Activated effector memory CD4-positive, alpha-beta T cell treated with anti-CD3 and anti-CD28 coated beads, Interleukin-2, amount 50 U/mL, for 16 hours (primary cell): Measurements from ENCODE around the gene ARSJ.
"Not testable (repeated sequence)": the region's sequence is repeated elsewhere in the genome, so short reads cannot be mapped to it uniquely, and the experiment has no call there.

Experiments used
- DNase-seq: peaks from one replicate; pipeline ENCODE4 v3.0.0-alpha.2; 2020

Gene ARSJ

DNA sequence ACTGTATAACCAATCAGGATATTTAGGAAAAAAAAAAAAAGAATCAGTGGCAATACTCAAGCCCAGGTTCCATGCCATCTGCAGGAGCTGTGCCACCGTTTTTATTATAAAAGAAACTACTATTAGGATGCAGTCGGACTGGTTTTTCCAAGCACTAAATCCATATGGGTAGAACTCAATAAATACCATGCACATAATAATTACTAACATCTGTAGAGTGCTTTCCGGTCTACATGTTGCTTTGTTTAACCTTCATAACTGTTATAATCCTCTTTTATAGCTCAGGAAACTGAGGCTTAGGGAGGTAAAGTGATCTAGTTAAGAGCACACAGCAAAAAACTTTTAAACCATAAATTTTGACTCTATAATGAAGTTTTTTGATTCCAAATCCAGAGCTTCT is 24.0 kb downstream of the ARSJ start:
- DNase-seq = no peak

GRCh38 chr4:113953888-113954287 is 25.6 kb downstream of the ARSJ start:
- no peak for DNase-seq

DNA sequence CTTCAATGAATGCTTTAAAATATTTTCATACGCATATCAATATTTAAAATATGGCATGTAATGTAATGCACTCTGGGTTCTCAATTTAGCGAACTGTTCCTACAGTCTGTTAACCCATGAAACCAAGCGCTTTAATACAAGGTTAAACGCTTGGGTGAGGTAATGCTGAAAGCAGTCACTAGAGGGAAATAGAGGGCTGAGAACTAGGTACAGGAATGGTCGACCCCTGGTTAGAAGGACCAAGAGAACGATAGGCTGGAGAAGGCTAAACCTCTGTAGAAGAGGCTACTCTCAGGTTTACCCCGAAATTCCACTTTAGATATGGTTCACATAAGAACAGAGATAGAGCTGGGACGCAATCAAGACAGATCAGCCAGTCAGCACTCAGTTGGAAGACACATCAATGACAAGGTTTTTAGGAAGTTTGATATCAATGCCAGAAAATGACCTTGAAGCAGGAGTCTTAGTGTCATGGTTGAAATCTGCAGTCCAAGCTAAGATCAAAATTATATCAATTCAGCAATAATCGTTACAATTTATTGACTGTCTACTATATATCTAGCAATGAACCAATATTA is 26.9 kb downstream of the ARSJ start:
- DNase-seq = no peak

DNA sequence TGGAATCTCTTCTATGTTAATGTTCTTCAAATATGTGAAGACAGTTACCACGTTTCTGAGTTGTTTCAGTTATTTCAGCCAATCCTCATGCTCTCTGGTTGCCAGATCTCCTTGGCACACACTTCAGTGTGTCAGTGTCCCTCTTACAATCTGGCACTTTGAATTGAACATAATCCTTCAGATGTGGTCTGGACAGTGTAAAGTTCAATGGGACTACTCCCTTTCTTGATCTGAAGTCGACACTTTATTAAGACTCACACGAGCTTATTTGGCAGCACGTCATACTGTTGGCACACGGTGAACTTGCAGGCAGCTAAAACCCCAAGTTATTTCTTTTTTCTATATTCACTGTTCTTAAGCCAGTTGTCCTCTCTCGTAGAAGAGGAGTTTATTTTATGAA is 28.2 kb downstream of the ARSJ start:
- no peak for DNase-seq

GRCh38 chr4:113950207-113950606 is 29.2 kb downstream of the ARSJ start:
- DNase-seq = no peak

DNA sequence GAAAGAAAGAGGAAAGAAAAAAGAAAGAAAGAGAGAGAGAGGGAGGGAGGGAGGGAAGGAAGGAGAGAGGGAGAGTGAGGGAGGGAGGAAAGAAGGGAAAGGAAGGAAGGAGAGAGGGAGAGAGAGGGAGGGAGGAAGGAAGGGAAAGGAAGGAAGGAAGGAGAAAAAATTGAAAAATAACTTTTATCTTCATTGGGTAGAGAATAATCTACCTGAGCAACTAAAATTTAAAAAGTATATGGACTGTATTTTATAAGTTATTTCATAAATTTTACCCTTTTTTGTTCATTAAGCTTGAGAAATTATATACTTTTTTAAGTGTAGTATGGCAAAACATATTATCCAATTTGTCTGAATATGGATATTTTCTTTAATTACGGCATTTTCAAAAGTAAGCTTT is 32.0 kb downstream of the ARSJ start:
- no peak for DNase-seq

DNA sequence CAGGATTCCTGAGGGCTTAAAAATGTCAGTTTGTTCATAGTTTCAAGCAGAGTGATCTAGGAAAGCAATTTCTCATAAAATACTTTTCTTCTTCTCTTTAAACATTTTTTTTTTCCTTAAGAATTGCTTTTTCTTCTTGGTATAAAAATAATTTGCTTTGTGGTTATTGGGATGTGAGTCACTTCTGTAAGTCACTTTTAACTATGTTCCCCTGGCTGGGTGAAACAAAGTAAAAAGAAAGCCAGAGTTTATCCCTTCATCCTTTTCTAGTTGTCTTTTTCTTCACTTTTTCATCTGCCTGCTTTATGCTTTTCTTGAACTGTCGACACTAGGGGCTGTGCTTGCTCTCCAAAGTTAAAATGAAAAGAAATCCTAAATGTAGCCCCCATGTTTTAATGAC is 33.5 kb downstream of the ARSJ start:
- no peak for DNase-seq

DNA sequence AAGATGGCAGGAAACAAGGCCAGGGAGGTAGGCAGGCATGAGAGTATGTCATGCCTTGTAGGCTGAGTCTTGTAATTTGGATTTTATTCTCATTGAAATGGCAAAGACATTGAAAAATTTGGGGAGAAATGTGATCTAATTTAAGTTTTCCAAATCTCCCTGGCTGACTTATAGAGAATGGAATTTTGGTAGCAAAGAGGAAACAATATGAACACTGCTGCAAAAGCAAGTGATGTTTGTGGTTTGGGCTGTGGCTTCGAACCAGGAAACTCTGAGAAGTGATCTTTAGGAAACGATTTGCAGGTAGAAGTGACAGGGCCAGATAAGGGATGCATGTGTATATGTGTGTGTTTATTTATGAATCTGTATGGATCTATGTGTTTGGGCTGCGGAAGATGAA is 35.6 kb downstream of the ARSJ start:
- no peak for DNase-seq

DNA sequence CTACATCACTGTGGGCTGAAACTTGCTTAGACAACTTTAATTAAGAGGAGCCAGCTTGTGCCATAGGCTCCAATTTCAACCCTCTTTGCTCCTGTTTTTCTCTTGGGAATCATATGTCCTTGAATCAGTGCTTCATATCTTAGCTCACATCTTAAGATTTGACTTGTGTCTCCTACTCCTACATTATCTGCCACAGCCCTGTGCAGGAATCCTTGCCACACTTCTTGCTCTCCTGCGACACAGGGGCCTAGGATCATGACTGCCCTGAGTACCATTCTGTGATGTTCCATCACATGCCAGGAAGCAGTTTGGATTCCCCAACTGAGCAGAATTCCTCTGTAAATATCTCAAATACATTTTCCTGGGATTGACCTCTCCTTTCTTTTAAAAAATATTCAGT is 36.4 kb downstream of the ARSJ start:
- no peak for DNase-seq

DNA sequence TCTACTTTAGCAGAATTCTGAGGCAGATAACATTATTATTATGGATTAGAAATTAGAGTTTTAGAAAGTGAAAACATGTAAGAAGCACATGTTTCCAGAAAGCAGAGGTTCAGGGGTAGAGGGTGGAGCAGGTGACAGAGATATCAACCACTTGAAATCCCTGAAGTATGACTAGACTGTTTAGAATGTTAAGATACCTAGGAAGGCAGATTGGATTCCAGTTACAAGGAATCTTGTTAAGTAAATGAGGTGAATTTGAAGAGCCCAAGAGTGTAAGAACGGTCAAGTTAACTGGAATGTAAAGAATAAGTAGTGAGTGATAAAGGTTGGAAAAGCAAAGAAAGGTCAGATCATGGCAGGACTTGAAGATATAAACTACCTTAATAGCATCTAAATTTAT is 37.6 kb downstream of the ARSJ start:
- DNase-seq = no peak

- not testable (repeated sequence) for DNase-seq
Observed at GRCh38 chr4:113940103-113940502, 39.3 kb downstream of the ARSJ start.

DNA sequence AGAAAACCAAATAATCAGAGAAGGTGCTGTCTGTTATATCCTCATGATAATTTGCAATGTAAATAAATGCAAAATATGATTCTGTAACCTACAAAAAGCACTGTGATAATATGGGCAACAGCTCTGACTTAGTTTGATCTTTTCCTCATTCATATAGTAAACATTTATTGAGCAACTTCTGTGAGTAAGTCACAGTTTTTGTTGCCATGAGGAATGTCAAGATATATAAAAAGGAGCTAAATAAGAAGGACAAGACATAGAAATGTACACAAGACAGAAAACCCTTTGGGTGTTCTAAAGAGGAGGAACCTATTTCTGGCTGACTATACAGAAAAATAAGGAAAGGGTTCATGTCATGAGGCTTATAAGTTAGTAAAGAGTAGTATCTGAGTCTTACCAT is 44.3 kb downstream of the ARSJ start:
- DNase-seq = no peak

DNA sequence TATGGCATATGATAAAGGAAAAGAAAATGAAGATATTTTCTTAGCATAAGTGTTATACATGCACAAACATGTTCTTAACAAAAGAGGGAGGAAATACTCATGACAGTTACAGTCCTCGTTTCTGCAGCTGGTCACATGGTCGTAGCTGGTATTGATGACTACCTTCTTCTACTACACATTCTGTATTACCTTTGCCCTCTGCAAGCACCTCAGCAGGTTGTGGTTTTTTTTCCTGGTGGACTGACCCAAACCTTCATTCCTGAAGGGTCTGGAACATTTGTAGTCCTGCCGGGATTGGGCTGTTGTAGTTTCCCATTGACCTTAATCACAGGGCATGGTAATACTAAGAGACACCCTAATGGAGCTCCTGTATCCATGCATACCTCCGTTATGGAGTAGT is 54.7 kb downstream of the ARSJ start:
- DNase-seq = not testable (repeated sequence)

DNA sequence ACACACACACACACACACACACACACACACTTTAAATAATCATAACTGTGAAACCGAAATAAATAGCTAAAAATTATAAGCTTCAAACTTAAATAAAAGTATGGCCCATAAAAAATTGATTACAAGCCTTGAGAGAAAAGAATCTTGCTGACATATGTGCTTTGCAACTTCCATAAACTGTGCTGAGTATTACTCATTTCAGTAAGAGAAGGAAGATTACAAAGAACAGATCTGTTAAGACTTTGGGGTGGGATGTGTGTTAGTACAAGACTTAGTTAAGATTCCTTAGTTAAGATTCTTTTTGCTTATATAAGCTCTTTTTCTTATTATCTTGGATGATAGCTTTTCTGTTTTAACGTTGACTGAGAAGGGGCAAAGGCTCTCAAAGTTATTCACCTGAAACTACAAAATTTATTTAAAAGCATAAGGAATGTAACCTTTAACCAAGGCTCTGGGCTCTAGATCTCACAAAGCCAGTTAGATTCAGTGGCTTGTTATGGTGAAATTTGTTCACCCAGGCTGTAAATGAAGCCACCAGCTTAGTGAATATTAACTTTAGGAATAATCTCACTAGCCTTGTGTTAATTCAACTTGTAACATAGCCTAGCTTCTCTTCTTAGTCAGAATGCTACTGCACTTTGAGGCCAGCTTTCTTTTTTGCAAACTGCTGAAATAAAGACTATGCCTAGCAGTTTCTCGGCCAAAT is 58.2 kb downstream of the ARSJ start:
- no peak for DNase-seq

GRCh38 chr4:113919611-113920010 is 59.8 kb downstream of the ARSJ start:
- DNase-seq = no peak

- DNase-seq = no peak
Observed at GRCh38 chr4:113919145-113919544, 60.3 kb downstream of the ARSJ start.

- DNase-seq = no peak
Observed at GRCh38 chr4:113908829-113909228, 70.6 kb downstream of the ARSJ start.

GRCh38 chr4:113907559-113907958 is 71.9 kb downstream of the ARSJ start:
- no peak for DNase-seq

DNA sequence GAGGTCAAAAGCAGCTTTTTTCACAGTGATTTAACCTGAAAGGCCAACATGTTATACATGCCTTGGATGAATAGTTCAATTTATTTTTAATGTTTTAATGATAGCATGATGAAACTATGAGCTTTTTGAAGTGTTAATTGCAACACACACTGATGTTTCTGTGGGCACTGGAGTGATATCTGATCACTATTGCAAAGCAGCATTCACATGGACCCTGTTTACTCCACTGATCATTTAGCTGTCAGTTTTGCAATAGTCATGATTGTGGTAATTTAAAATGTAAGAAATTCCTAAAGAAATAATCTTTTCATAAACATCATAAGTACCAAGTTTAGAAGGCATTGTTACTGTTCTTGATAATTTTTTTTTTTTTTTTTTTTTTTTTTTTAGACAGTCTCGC is 74.1 kb downstream of the ARSJ start:
- DNase-seq = no peak

DNA sequence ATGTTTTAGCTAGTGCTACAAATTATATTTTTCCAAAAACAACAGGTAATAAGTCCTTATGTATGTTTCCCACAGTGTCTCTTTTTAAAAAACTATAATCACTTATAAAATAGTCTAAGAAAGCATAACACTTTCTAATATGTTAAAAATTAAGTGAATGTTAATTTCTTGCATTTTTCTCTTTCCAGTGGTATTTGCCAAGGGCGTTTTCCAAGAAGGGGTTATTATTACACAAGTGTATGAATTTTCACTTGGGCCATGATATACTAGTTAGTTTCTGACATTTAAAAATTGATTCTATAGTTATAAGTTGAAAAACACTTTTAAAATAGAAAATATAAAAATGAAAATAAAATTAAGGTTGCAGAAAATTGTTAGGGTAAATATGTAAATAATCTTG is 74.6 kb downstream of the ARSJ start:
- DNase-seq = no peak

DNA sequence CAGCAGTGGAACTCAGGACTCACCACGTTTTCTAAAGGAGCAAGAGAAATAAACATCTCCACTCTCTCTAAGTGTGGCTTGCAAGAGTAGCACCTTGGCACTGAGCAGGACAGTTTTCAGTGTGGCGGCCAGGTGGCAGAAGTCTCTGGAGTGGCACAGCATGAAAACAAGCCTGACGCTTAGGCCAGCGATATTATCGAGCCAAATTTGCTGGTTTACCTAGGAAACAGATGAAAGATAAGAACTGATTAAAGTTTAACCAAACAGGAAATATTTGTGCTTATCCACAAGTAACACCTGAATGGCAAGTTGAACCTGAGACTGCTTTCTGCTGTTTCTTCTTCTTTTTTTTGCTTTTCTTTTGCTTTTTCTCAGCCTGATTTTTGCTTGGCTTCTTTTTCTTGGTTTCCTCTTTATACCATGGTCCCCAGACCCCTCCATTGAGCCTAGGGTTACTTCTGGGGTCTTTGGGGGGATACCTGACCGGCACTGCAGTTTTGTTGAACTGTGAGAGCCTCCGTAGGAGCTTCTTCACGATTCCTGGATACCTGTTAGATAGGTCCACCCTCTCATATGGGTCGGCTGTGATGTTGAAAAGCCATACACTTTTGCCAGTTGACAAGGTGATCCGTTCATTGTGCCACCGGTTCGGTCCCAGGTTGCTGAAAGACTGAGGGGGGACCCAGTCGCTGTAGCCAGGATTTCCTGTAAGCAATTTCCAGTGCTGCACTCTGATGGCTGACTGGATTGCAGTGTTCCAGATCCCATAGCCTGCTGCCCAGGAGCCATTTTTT is 77.3 kb downstream of the ARSJ start:
- DNase-seq = peak; percentile 87

- DNase-seq = peak; percentile 70
Observed at GRCh38 chr4:113899271-113900070, 80.0 kb downstream of the ARSJ start.

DNA sequence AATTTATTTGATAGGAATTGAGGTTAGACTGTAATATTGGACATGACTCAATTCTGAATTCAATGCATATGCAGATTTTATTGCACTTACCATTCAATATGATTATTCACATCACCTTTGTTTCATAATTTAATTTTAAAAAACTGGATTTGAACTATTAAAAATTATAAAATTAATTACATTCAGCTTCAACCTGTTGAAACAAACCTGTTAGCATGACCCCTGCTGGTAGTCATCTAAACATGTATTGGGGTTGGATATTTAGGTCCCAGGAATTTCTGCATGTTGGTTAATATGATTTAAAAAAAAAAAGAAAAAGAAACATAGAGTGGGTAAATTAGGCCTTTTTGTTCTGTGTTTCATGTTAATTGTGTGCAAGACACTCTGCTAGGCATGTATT is 85.9 kb downstream of the ARSJ start:
- no peak for DNase-seq
